OCI-LY7 (cell line): ENCODE data around the gene TXNDC8. TPM values are rescaled to one million over a fixed set of nuclear protein-coding genes. Genes with fewer than 3 reads are reported as not detected.

ENCODE experiments used
- BruUV-seq: library from RNA; stranded (reverse); fragments of 400-500 nt; replicated peaks from 2 replicates; lab custom pipeline; 2021; lab: Mats Ljungman, UMichigan
- CTCF ChIA-PET: fragments of 300-600 bp; sonication (Branson Sonifier 250); formaldehyde crosslinking; loops from one replicate; lab custom pipeline; 2022; ENCODE audit warnings: antibody characterized with exemption; ENCODE audit not compliant: unreplicated experiment; lab: Charles Lee
- POLR2A ChIA-PET: fragments of 300-600 bp; sonication (Branson Sonifier 250); formaldehyde crosslinking; loops from one replicate; lab custom pipeline; 2022; ENCODE audit warnings: antibody characterized with exemption; lab: Charles Lee
- DNase-seq: peaks from one replicate; pipeline ENCODE4 v3.0.0-alpha.2; 2015; ENCODE audit warnings: low spot score
- H2AFZ ChIP-seq: fragments of 200-600 bp; sonication (generic), shearing (Covaris generic); 2 replicates; pipeline ENCODE4 v1.6.1; 2014; ENCODE audit warnings: mild to moderate bottlenecking, antibody characterized with exemption, low read length, moderate library complexity
- H3K27ac ChIP-seq: fragments of 200-600 bp; sonication (generic); 2 replicates; pipeline ENCODE4 v1.5.1; 2014; ENCODE audit warnings: mixed run types, low read depth, mild to moderate bottlenecking, moderate library complexity, low read length, inconsistent platforms; ENCODE audit not compliant: poor library complexity, severe bottlenecking
- H3K36me3 ChIP-seq: fragments of 200-600 bp; sonication (generic); 2 replicates; pipeline ENCODE4 v1.6.1; 2014; ENCODE audit warnings: mild to moderate bottlenecking, antibody characterized with exemption, low read length, moderate library complexity, mixed read lengths; ENCODE audit not compliant: insufficient read depth
- H3K4me1 ChIP-seq: fragments of 200-600 bp; sonication (generic); 2 replicates; pipeline ENCODE4 v1.5.1; 2014; ENCODE audit warnings: mild to moderate bottlenecking, low read length; ENCODE audit not compliant: insufficient read depth, poor library complexity, severe bottlenecking
- H3K4me2 ChIP-seq: fragments of 200-600 bp; sonication (generic); 2 replicates; pipeline ENCODE4 v1.6.1; 2014; ENCODE audit warnings: mild to moderate bottlenecking, low read length
- H3K4me3 ChIP-seq: fragments of 200-600 bp; sonication (generic); 2 replicates; pipeline ENCODE4 v1.5.1; 2014; ENCODE audit warnings: mild to moderate bottlenecking, low read depth, low read length; ENCODE audit not compliant: poor library complexity, severe bottlenecking
- H3K79me2 ChIP-seq: fragments of 200-600 bp; sonication (generic); 2 replicates; pipeline ENCODE4 v1.6.1; 2016; ENCODE audit warnings: low read depth, mild to moderate bottlenecking, low read length, moderate library complexity, mixed read lengths; ENCODE audit not compliant: insufficient read depth
- H3K9me2 ChIP-seq: fragments of 200-600 bp; sonication (generic); 2 replicates; pipeline ENCODE4 v1.6.1; 2016; ENCODE audit warnings: mild to moderate bottlenecking, low read length, mixed read lengths; ENCODE audit not compliant: insufficient read depth
- H3K9me3 ChIP-seq: fragments of 200-600 bp; sonication (generic); 2 replicates; pipeline ENCODE4 v1.6.1; 2014; ENCODE audit warnings: mild to moderate bottlenecking, mixed run types, low read length, mixed read lengths
- H4K20me1 ChIP-seq: fragments of 200-600 bp; sonication (generic); 2 replicates; pipeline ENCODE4 v1.6.1; 2014; ENCODE audit warnings: mild to moderate bottlenecking, antibody characterized with exemption, low read length, moderate library complexity, mixed read lengths; ENCODE audit not compliant: insufficient read depth
- CTCF ChIP-seq: fragments of 200-600 bp; sonication (generic); conservative IDR thresholded peaks from 2 replicates; pipeline ENCODE4 v1.5.1; 2014; ENCODE audit warnings: mild to moderate bottlenecking, antibody characterized with exemption, low read length, moderate library complexity, mixed read lengths
- EZH2phosphoT487 ChIP-seq: fragments of 200-600 bp; sonication (generic); IDR thresholded peaks from 2 replicates; pipeline ENCODE4 v1.6.1; 2018; ENCODE audit warnings: low read depth, borderline replicate concordance, mild to moderate bottlenecking, mixed run types, antibody characterized with exemption, low read length, moderate library complexity, mixed read lengths
- intact Hi-C: fragments of 100-400 bp; cut with micrococcal nuclease; formaldehyde crosslinking; loops from one replicate; pipeline ENCODE4 v1.10.0; 2022; ENCODE audit not compliant: unreplicated experiment
- total RNA-seq, 2 experiments: library from RNA; depleted of rRNA in 1 of 2; stranded (reverse); fragments of >200 nt in 1 of 2; shearing (Covaris generic) in 1 of 2; gene quantifications; 2 replicates each; pipeline ENCODE4 v1.2.3, GENCODE V29; 2014 to 2022

TXNDC8 gene
- total RNA-seq, 2 experiments from 2014 or later: not detected

- intact Hi-C loops: no loop called here
- DNase-seq: no peak
Measured at GRCh38 chr9:110270211-110270995, 67.3 kb downstream of the TXNDC8 start.

GRCh38 chr9:110266795-110267194, 70.9 kb downstream of the TXNDC8 start:
- DNase-seq: no peak
- H4K20me1 ChIP-seq: no peaks in the 10 kb centered on the region
- ChIA-PET CTCF (no interaction called here), POLR2A (no interaction called here)
- TF ChIP-seq EZH2phosphoT487: no peak
- no peak for TF ChIP-seq CTCF
- no peak overlapping the region for H3K4me2 ChIP-seq
- no peaks in the 10 kb centered on the region for H3K9me3 ChIP-seq
- H3K36me3 ChIP-seq: no peaks in the 10 kb centered on the region
- H3K9me2 ChIP-seq: no peaks in the 10 kb centered on the region
- no peak overlapping the region for H2AFZ ChIP-seq
- no peaks in the 10 kb centered on the region for H3K4me1 ChIP-seq
- intact Hi-C loops: no loop called here
- no peak overlapping the region for H3K27ac ChIP-seq
- no peak overlapping the region for H3K4me3 ChIP-seq
- no TSS peak for BruUV-seq
- no peaks in the 10 kb centered on the region for H3K79me2 ChIP-seq

More at GRCh38 chr9:110270211-110270995, 67.3 kb downstream of the TXNDC8 start:
- Histone ChIP-seq H3K79me2 (no peaks in the 10 kb centered on the region), H3K4me1 (no peaks in the 10 kb centered on the region), H3K9me3 (no peaks in the 10 kb centered on the region), H3K4me2 (no peak overlapping the region), H4K20me1 (no peaks in the 10 kb centered on the region), H3K9me2 (no peaks in the 10 kb centered on the region), H2AFZ (no peak overlapping the region), H3K27ac (no peak overlapping the region), H3K36me3 (no peaks in the 10 kb centered on the region), H3K4me3 (no peak overlapping the region)
- no peak for TF ChIP-seq CTCF
- no peak for TF ChIP-seq EZH2phosphoT487
- BruUV-seq: no TSS peak
- ChIA-PET CTCF (no interaction called here), POLR2A (interaction anchor here (0.6 kb wide), 2 partner anchors 21 to 198 kb away, joined by 3 to 4 read pairs; no protein-coding TSS in a partner anchor)

- H3K4me1 ChIP-seq: peaks cover 12% of the 10 kb centered on the region
- BruUV-seq: no TSS peak
- CTCF ChIA-PET: no interaction called here
- no peaks in the 10 kb centered on the region for H4K20me1 ChIP-seq
- no peak overlapping the region for H2AFZ ChIP-seq
- TF ChIP-seq EZH2phosphoT487 (no peak), CTCF (no peak)
- no peak overlapping the region for H3K4me3 ChIP-seq
- no peaks in the 10 kb centered on the region for H3K79me2 ChIP-seq
- no peak overlapping the region for H3K4me2 ChIP-seq
- no peaks in the 10 kb centered on the region for H3K36me3 ChIP-seq
- POLR2A ChIA-PET: interaction anchor here (1.1 to 1.3 kb wide), 3 partner anchors 11 to 13 kb away, joined by 3 to 4 read pairs (median 3); no protein-coding TSS in a partner anchor
- DNase-seq: no peak
- H3K9me3 ChIP-seq: no peaks in the 10 kb centered on the region
- H3K27ac ChIP-seq: no peak overlapping the region
- H3K9me2 ChIP-seq: no peaks in the 10 kb centered on the region
- intact Hi-C loops: no loop called here
Measured at GRCh38 chr9:110261632-110262031, 76.0 kb downstream of the TXNDC8 start.
